Measurements from ENCODE around the gene IL21R.
"Not testable (repeated sequence)": the region's sequence is repeated elsewhere in the genome, so short reads cannot be mapped to it uniquely, and the experiment has no call there.

The IL21R gene

DNA sequence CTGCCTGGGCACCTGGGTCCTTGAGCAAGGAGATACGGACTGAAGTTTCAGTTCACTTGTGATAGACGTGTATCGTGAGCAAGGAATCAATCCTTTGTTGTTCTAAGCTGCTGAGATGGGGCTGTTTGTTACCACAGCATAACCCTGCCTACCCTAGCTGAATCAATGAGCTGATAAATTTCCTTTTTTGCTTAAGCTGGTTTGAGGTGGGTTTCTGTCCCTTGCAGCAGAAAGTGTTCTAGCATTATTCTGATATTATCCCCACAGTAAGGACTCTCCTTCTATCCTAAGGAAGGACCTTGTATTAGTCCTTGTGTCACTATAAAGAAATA lies 51.5 kb downstream of the IL21R start:
- ChIA-PET CTCF (interaction anchor here (1.2 to 7.3 kb wide), 3 partner anchors 76 to 273 kb away, joined by 4 to 38 read pairs (median 28); no protein-coding TSS in a partner anchor), POLR2A (interaction anchor here (1.4 to 1.9 kb wide), 2 partner anchors 26 to 46 kb away, joined by 3 to 5 read pairs; no protein-coding TSS in a partner anchor)
- DNase-seq (ENCODE audit: extremely low spot score), result no peak
- TF ChIP-seq, protein P1, sequence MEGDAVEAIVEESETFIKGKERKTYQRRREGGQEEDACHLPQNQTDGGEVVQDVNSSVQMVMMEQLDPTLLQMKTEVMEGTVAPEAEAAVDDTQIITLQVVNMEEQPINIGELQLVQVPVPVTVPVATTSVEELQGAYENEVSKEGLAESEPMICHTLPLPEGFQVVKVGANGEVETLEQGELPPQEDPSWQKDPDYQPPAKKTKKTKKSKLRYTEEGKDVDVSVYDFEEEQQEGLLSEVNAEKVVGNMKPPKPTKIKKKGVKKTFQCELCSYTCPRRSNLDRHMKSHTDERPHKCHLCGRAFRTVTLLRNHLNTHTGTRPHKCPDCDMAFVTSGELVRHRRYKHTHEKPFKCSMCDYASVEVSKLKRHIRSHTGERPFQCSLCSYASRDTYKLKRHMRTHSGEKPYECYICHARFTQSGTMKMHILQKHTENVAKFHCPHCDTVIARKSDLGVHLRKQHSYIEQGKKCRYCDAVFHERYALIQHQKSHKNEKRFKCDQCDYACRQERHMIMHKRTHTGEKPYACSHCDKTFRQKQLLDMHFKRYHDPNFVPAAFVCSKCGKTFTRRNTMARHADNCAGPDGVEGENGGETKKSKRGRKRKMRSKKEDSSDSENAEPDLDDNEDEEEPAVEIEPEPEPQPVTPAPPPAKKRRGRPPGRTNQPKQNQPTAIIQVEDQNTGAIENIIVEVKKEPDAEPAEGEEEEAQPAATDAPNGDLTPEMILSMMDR (IDR thresholded peaks at IDR 0.05; ENCODE audit: control extremely low read depth, extremely low read depth, low read depth, missing control alignments), result no peak

DNA sequence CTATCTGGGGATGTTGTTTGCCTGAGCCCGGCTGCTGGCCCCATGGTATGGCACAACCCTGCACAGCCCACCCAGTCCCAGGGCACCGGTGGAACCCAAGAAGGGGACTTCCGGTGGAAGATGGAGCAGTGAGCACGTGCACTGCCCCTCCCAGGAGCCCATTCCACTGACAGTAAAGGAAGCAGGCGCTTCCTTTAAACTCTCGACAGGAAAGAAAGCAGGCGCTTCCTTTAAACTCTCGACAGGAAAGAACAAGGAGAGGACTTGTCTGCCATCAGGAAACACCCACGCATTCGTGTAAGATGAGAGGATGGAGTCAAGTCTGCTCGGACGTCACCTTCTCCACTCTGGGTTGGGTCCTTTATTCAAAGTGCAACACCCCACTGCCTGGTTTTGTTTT lies 53.7 kb downstream of the IL21R start:
- POLR2A ChIA-PET, result no interaction called here
- TF ChIP-seq, protein P1 (IDR thresholded peaks at IDR 0.05; ENCODE audit: control extremely low read depth, extremely low read depth, low read depth, missing control alignments), result no peak
- no peak for DNase-seq (ENCODE audit: extremely low spot score)
- CTCF ChIA-PET, result interaction anchor here (1.1 to 7.3 kb wide), 5 partner anchors 10 to 277 kb away, joined by 3 to 38 read pairs (median 4); no protein-coding TSS in a partner anchor

DNA sequence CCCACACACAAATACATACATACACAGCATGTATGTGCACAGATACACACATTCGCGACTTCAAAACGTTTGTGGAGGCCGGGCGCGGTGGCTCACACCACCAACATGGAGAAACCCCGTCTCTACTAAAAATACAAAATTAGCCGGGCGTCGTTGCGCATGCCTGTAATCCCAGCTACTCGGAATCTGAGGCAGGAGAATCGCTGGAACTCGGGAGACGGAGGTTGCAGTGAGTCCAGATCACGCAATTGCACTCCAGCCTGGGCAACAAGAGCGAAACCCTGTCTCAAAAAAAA lies 55.6 kb downstream of the IL21R start:
- DNase-seq (ENCODE audit: extremely low spot score); POLR2A ChIA-PET: not testable (repeated sequence)

DNA sequence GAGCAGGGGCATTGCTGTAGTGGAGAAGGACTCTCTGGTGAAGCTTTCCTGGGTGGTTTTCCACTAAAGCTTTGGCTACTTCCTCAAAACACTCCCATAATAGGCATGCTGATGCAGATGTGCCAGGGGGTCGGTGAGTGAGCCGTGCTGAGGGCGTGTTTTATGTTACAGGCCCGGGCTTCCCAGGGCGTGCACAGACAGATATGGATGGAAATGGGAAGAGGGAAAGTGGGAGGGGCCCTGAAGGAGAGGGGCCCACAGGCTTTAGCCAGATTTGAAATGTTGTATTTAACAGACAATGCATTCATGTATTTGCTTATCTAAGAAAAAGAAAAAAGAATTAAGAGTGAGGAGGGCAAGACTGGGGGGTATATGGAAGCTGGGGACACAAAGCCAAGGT lies 56.3 kb downstream of the IL21R start:
- TF ChIP-seq, protein P1 (IDR thresholded peaks at IDR 0.05; ENCODE audit: control extremely low read depth, extremely low read depth, low read depth, missing control alignments), result no peak
- no peak for DNase-seq (ENCODE audit: extremely low spot score)
- CTCF ChIA-PET, result interaction anchor here (1.3 to 3.4 kb wide), 5 partner anchors 13 to 305 kb away, joined by 3 to 24 read pairs (median 3); no protein-coding TSS in a partner anchor
- POLR2A ChIA-PET, result interaction anchor here (0.6 kb wide), 1 partner anchor 713 kb away, joined by 6 read pairs; no protein-coding TSS in a partner anchor

More for the DNA sequence above, 55.6 kb downstream of the IL21R start:
- CTCF ChIA-PET, result interaction anchor here (1.4 to 3.4 kb wide), 4 partner anchors 14 to 304 kb away, joined by 3 to 24 read pairs (median 13); no protein-coding TSS in a partner anchor

DNA sequence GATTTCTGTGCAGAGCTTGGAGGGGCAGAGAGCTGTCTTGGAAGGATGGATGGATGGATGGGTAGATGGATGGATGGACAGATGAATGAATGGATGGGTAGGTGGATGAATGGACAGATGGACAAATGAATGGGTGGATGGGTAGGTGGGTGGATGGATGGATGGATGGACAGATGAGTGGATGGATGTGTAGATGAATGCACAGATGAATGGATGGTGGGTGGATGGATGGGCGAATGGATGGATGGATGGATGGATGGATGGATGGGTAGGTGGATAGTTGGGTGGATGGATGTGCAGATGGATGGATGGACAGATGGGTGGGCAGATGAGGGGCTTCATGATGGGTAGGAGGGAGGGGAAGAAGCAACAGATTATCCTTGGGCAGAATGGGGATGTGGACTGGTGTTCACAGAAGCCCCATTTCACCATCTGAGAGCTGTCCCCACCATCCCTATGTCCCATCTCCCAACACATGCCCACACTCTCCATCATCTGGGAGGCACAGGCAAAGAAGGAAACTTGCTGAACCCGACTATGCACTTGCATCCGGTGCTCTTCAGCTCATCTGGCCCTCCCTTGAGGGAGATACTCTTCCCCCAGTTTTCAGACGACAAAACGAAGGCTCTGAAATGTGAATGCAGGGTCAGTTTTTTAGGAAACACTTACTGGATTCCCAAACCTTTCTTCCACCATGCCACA lies 57.2 kb downstream of the IL21R start:
- POLR2A ChIA-PET, result interaction anchor here (1.4 kb wide), 1 partner anchor 8 kb away, joined by 4 read pairs; no protein-coding TSS in a partner anchor
- CTCF ChIA-PET, result interaction anchor here (0.7 to 3.4 kb wide), 8 partner anchors 12 to 306 kb away, joined by 3 to 24 read pairs (median 3); partner anchors contain the start of gene IL21R
- no peak for DNase-seq (ENCODE audit: extremely low spot score)
- TF ChIP-seq, protein P1 (IDR thresholded peaks at IDR 0.05; ENCODE audit: control extremely low read depth, extremely low read depth, low read depth, missing control alignments), result no peak

DNA sequence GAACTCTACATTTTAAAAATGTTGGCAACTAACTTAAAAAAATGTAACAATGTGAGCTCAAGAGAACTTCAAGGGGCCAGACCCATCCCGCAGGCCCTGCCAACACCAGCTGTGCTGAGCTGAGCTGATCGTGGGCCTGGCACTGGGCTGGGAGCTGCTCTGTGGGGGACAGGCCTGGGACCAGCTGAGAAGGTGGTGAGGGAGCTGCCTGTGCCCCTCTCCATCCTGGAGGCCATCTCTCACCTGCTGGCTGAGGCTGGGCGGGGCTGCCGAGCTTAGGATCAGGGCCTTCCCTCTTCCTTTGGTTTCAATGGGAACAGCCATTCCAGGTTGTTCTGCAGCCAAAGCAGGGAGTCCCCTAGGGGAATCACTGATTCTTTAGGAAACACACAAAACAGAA lies 58.2 kb downstream of the IL21R start:
- ChIA-PET POLR2A (interaction anchor here (1.4 kb wide), 1 partner anchor 10 kb away, joined by 4 read pairs; no protein-coding TSS in a partner anchor), CTCF (interaction anchor here (0.7 to 3.4 kb wide), 6 partner anchors 14 to 281 kb away, joined by 3 to 24 read pairs (median 3); partner anchors contain the start of gene IL21R)
- TF ChIP-seq, protein P1 (IDR thresholded peaks at IDR 0.05; ENCODE audit: control extremely low read depth, extremely low read depth, low read depth, missing control alignments), result no peak
- DNase-seq (ENCODE audit: extremely low spot score), result no peak

Data from GM10248 (cell line).